Embryonic facial prominence (tissue), 1 donor: Measurements from ENCODE around the gene KCNMB2.

Source experiments
- DNase-seq: peaks from one replicate; pipeline ENCODE4 v3.0.0-alpha.2; 2016; ENCODE audit errors: extremely low spot score

KCNMB2 gene

DNA sequence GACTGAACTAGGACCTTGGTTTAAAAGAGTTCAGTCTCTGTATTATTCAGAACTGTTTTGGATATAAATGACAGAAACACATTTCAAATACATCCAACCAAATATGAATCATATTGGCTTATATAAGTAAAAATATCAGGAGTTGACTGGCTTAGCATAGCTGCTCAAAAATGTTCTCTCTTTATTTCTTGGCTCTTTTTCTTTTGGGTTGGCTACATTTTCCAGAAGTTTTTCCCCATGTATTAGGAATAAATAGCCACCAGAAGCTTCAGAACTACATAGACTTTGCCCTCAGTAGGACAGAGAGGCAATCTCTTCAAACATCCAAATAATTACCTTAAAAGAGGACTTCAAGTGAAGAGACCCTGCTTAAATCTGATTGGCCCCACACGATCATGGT lies 32.7 kb downstream of the KCNMB2 start:
- DNase-seq, result no peak

- DNase-seq, result no peak
Observed at GRCh38 chr3:178569826-178570225, 33.6 kb downstream of the KCNMB2 start.

GRCh38 chr3:178583963-178584575 lies 47.8 kb downstream of the KCNMB2 start:
- no peak for DNase-seq

DNA sequence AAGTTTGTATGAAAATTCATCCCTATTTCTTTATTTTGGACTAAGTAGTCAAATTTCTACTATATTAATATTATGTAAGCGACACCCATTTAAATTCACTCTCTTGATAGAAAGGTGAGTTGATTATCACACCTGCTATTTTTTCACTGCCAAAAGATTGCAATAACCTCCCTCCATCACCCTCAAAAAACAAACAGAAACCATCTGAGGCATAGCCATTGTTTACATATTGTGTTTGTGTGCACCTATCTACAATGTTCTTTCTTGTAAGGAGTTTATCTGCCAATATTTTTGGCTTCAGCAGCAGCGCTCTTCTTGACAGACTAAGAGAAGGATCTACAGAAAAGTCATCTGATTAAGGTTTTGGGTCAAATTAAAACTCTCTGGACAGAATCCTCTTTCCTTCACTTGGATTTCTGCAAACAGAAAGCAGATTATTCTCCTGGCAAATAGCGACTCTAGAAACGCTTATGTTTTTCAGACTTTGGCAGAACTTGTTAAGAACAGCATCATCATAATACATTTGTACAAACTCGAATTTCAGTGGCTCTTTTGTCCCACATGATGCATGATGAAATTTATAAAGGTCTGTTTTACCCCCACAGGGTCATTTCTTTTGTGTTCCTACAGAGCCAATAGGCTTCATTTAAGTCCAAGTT lies 48.6 kb downstream of the KCNMB2 start:
- DNase-seq, result no peak

DNA sequence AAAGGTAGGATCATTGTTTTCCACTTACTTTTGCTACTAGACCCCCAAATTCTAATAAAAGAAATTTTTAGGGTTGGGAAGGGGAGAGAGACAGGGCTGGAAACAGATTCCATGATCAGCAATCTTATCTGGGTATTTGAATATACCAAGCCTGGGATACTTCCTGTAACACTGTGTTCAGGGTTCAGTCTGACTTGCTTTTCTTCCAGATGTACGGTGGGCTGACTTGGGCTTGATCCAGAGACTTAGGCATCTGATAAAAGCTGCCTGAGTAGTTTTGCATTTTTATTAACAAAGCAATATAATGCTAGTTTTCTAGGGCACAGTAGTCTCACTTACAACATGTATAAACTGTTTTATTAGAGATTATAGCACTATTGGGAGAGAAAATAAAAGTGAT lies 49.2 kb downstream of the KCNMB2 start:
- DNase-seq, result no peak

- DNase-seq, result no peak
Observed at GRCh38 chr3:178586076-178586475, 49.8 kb downstream of the KCNMB2 start.

- no peak for DNase-seq
Observed at GRCh38 chr3:178588628-178589027, 52.4 kb downstream of the KCNMB2 start.

GRCh38 chr3:178593786-178594185 lies 57.5 kb downstream of the KCNMB2 start:
- DNase-seq, result no peak

DNA sequence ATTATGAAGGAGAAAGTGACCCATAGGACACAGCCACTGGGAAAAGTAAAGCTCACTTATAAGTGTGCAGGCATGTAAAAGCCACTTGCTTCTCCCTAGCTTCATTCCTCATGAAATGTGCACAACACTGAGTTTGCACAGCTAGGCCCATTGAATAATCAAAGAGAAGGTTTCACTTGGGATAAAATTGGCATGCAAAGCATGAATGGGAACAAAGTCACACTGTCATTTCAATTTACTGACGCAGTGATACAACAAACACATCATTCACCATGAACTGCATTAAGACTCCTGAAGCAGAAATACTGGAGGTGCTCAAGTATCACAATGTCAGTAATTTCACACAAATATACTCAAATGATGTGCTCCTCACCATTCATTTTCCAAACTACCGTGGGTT lies 61.1 kb downstream of the KCNMB2 start:
- DNase-seq, result no peak

DNA sequence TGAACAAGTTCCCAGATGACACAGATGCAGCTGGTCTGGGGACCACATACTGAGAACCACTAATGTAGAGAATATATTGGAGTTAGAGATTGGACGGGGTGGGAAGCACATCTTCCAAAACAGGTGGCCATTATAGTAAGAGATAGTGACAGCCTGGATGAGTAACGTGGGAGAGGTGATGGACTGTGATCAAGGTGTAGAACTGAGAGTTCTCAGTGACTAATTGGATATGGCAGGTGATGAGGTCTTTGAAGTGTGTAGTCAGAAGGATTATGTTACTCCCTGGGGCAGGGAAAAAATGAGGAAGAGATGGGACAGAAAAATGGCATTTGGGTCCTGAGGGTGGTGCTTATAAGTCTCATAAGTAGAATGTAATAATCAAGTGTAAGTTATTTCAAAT lies 66.6 kb downstream of the KCNMB2 start:
- DNase-seq, result no peak

DNA sequence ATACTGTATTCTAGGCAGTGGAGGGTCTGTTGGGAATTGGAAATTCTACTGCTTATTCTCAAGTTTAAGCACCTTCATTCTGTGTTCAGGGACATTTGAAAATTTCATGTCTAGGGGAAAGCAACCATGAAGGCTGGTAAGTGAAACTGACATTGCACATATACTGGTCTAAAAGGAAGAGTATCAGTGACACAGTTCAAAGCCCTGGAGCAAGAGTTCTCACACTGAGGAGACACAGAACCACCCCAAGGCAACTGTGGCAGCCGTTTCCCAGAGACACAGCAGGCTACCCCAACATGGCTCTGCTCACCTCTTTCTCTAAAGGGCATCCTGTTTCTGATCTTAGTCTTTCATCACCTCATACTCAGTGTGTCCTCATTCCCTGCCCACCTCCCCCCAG lies 67.5 kb downstream of the KCNMB2 start:
- no peak for DNase-seq

DNA sequence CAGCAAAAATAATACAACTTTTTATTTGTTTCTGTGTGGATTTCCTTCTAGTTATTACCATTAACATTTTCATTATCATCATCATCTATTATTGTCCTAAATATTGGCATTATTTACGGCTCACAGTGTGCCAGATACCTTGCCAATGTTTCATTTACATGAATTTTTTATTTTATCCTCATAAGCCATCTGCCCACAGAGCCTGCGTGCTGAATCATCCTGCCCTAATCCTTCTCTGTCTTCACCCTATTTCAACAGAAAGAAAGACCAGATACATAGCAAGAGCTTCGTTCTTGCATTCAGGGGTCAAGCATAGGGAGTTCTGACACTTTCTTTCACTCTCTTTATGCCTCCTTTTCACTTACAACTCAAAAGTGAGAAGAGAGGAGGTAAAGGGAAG lies 82.0 kb downstream of the KCNMB2 start:
- no peak for DNase-seq

DNA sequence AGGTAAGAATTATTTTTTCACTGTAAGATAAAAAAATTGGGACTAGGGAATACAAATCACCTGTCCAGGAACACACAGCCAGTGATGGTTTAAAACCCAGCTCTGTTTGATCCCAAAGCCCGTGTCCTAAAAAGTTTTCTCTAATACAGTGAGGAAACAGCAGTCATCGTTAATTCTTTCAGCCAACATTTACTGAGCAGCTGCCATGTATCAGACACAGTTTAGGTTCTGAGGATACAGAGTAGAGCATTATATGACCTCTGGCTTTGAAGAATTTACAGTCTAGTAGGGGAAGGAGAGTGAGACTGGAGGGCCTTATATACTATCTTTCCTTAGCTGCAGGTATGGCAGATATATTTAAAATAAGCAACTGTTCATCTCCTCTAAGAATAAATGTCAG lies 82.7 kb downstream of the KCNMB2 start:
- DNase-seq, result no peak

DNA sequence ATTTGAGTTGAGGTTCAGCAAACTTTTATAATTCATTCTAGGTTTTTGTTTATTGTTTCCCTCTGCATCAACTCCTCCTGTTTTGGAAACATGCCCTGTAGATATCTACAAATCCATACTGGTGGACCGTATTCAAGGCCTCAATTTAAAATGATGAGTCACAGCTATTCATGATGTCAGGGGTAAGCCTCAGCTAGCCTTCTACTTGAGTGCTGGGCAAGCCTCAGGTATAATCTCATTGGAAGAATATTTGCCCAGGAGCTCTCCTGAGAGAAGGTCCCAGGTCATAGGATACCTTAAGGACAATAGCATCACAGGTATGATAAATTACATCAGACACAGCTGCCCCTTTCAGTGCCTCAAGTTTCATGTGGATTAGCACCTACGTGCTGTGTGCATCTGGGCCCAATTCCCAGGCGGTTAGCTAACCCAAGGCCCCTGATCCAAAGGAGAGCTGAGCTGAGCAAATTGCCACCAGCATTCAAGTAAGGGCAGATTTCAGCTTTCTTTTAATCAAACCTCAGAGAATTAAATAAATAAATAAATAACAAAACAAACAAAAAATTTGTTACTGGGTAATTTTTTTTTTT lies 87.5 kb downstream of the KCNMB2 start:
- no peak for DNase-seq

DNA sequence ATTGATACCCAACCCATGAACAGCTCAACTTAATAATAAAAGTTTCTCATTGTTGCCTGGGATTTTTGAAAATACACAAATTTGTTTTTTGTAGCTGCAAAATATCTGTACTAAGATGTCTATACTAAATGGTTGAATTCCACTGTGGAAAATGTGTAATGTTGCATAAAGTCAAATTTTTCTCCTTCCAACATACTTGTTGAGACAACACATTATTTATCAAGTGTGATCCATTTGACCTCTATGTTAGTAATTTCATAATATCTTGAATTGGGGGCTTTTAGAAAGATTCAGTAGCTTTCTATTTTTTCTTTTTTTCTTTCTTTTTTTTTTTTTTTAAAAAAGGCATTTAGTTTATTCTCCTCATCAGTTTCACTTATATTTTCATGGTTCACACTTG lies 88.0 kb downstream of the KCNMB2 start:
- no peak for DNase-seq

GRCh38 chr3:178625053-178625600 lies 88.9 kb downstream of the KCNMB2 start:
- no peak for DNase-seq

DNA sequence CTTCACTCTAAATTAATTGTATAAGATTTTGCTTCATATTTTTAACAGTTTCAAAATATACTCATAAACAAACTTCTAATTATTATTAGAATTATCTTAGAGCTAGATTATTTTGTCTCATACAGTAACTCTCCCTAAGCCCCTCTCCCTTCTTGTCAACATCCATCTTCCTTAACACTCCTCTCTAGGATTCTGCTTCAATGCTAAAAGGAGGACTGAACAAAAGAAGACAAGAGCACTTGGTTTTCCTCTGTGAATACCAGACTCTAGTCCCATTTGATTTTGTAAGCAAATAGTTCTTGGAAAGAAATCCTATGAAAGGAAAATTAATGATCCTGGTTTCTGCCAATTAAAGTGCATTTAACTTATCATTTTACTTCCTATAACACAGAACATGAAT lies 91.8 kb downstream of the KCNMB2 start:
- no peak for DNase-seq

DNA sequence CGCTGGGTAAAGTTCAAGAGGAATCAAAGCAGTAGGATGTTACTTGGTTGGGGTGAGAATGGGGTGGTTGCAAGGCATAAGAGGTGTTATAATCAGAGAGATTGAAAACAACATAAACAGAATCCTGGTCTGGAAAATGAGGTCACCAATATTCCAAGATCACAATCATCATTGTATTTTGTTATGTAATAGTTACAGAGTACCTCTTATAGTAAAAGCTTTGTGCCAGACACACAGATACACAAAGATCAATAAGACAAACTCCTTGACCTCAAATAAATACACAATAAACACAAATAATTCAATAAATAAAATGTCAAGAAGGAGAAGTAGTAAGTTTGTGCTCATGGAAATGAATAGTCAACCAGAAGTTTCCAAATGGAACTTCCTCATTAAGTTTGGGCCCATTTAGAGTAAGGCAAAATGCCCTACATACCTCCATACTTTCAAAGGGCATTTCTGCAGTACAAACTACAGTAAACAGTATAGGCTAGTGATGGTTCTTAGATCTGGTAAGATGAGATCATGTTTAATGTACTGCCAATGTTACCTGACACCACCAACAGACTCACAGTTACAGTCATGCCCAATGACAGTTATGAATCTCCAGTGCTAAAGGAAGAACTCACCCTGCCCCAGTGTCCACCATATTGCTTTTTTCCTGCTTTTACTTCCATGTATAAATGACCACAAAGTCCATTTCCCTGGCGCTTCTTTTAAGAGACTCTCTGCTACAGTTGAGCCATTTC lies 93.4 kb downstream of the KCNMB2 start:
- DNase-seq, result no peak

DNA sequence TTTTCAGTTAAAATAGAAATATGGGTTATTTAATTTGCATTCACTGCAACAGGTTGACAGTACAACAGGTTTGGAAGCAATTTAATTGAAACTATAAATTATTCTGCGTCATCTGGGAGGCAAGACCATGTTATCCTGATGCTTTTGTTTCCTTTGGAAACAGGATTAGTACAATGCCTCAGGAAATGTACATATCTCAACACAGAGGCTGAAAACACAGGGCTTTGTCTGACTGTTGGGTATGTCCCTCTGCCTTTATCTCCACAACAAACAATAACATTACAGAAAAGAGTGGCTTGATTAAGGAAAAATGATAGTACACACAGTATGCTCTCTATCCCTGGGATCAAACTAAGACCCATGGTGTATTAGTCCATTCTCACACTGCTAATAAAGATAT lies 95.7 kb downstream of the KCNMB2 start:
- DNase-seq, result no peak

DNA sequence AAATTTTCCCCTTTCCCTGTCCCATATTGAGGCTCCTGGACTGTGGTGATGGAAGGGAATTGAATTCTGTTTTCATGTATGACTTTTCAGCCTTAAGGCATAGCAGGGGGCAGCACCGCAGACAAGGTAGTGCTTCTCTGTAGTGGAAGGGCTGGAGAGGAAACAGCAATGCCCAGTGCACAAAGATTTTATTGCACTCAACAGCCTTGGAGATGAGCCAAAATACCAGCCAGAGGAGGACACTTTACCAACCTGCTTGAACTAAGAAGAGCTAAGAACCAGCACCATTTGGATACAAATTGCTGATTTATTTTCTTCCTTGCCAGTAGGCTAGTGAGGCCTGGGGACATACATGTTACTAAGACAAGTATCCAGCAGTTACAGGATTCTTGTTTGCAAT lies 98.7 kb downstream of the KCNMB2 start:
- DNase-seq, result no peak

- DNase-seq, result no peak
Observed at GRCh38 chr3:178637802-178638201, 101.6 kb downstream of the KCNMB2 start.

- DNase-seq, result no peak
Observed at GRCh38 chr3:178645503-178645902, 109.3 kb downstream of the KCNMB2 start.
